GM19467 (cell line): Measurements from ENCODE around the gene PAPPA2.
"Not testable (repeated sequence)": the region's sequence is repeated elsewhere in the genome, so short reads cannot be mapped to it uniquely, and the experiment has no call there.

ENCODE experiments used
- ATAC-seq: cut with Tn5 transposase; IDR thresholded peaks from one replicate; pipeline ENCODE4 v1.9.1; 2021; ENCODE audit warnings: mild to moderate bottlenecking, moderate library complexity; ENCODE audit not compliant: unreplicated experiment

The PAPPA2 gene

DNA sequence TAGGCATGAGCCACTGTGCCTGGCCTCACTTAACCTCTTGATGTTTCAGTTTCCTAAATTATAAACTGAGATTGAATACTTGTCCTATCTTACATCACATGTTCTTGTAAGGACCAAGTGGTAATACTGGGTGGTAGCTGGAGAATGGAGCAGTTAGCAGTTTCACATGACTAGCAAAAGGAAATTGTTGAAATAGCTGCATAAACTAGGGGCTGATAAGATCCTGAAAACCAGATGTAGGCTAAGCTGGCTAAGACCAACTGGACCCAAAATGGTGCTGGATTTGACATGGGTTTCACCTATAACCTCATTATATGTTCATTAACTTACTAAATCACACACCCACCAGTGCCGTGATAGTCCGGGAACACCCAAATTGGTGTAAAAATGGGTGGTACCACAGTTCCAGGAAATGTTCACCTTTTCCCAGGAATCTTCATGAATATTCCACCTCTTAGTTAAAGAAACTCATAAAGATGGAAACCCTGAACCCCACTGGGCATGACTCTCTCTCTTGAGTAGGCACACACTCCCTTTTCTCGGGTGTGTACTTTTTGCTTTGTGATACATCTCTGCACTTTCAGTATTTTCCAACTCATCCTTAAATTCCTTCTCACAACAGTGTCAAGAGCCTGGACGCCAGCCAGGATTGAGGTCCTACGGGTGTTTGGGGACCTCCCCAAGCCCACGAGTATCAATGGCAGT lies at the start of gene PAPPA2:
TSS of gene PAPPA2 (plus strand) at position 502 of the 705 bp plus-strand sequence. CDS start 93,148 bp downstream, outside the sequence.
- no peak for ATAC-seq

DNA sequence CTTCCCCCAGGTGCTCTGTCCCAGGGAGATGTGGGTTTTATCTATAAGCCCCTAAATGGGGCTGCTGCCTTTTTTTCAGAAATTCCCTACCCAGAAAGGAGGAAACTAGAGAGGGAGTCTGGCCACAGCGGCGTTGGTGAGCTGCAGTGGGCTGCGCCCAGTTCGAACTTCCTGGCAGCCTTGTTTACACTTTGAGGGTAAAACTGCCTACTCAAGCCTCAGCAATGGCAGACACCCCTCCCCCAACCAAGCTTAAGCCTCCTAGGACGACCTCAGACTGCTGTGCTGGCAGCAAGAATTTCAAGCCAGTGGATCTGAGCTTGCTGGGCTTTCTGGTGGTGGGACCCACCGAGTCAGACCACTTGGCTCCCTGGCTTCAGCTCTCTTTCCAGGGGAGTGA lies 46.2 kb upstream of the PAPPA2 start:
- ATAC-seq = no peak

GRCh38 chr1:176419608-176420007 lies 43.4 kb upstream of the PAPPA2 start:
- not testable (repeated sequence) for ATAC-seq

GRCh38 chr1:176434234-176434633 lies 28.7 kb upstream of the PAPPA2 start:
- ATAC-seq = no peak

GRCh38 chr1:176436251-176436650 lies 26.7 kb upstream of the PAPPA2 start:
- ATAC-seq = no peak

GRCh38 chr1:176440176-176440575 lies 22.8 kb upstream of the PAPPA2 start:
- no peak for ATAC-seq

- no peak for ATAC-seq
Observed at GRCh38 chr1:176444286-176444685, 18.7 kb upstream of the PAPPA2 start.

DNA sequence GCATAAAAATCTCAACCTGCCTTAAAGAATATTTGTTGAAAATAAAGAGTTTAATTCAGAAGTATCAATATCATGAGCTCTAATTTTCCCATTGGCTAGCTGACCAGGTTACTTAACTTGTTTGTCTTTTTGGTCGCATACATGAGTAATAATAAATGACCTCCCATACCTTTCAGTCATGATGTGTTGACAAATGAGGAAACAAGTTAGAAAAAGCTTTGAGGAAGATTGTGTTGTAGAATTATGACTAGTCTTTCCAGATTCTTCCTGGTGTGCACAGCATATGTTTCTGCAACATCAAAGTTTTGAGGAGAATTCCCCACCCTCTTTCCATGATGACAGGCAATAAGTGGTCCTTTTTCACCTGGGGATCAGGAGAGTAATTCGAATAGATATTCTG lies 17.6 kb upstream of the PAPPA2 start:
- ATAC-seq = no peak

GRCh38 chr1:176448340-176448739 lies 14.6 kb upstream of the PAPPA2 start:
- no peak for ATAC-seq

DNA sequence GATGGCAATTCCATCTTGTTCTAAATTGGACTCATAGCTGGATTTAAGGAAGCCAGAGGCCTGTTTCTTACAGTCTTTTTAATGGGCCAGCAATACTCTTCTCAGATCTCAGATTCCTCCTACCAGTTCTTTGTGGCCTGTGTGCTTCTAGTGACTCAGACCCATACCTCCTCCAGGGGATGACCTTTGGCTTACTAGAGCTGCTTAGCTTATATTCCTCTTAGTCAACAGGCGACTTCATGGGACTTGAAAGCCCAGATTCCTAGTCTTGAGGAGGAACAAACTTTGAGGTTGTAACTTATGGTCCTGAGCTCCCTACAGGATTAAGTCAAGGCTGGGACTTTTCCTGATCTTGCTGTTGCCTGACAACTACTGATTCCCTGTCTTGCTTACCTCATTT lies 12.4 kb upstream of the PAPPA2 start:
- no peak for ATAC-seq

GRCh38 chr1:176451741-176452140 lies 11.2 kb upstream of the PAPPA2 start:
- ATAC-seq = not testable (repeated sequence)

GRCh38 chr1:176456795-176457194 lies 6.2 kb upstream of the PAPPA2 start:
- no peak for ATAC-seq

- ATAC-seq = no peak
Observed at GRCh38 chr1:176460544-176461336, 2.2 kb upstream of the PAPPA2 start.

DNA sequence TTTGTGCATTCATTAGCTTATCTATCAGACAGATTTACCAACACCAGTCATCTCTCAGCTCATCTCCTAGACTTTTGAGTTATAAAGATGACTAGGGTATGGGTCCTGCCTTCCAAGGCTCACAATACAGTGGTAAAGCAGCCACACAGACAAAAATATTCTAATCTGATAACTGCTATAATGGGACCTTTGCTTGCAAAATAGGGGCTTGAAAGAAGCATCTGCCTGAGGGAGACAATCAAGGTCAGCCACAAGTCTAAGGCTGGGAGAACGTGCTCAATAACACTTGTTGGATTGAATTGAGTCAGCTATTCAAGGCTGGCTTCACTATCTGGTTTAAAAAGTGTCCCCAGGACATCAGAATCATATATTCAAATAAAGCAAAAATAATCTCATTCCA lies 1.4 kb upstream of the PAPPA2 start:
- no peak for ATAC-seq

DNA sequence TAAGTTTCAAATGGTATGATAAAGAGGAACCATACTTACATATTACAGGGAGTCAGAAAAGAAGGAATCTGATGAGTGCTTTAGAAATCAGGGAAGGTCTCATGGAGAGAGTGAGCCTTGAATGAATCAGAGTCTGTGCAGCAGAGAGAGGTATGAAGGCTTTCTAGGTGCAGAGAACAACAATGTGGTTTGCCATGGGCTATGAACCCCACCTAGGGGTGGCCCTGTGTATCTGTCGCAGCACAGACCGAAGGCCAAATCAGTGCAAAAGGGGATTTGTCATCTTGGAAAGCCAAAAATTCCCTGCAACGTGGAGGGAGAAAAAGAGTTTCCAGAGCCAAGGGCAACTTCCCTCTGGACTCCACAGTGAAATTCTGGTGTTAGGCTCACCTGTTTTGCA lies 3.5 kb downstream of the PAPPA2 start:
- ATAC-seq = no peak

GRCh38 chr1:176469450-176470010 lies 6.6 kb downstream of the PAPPA2 start:
- no peak for ATAC-seq

- no peak for ATAC-seq
Observed at GRCh38 chr1:176471338-176472121, 8.6 kb downstream of the PAPPA2 start.

- no peak for ATAC-seq
Observed at GRCh38 chr1:176479971-176480370, 17.0 kb downstream of the PAPPA2 start.

DNA sequence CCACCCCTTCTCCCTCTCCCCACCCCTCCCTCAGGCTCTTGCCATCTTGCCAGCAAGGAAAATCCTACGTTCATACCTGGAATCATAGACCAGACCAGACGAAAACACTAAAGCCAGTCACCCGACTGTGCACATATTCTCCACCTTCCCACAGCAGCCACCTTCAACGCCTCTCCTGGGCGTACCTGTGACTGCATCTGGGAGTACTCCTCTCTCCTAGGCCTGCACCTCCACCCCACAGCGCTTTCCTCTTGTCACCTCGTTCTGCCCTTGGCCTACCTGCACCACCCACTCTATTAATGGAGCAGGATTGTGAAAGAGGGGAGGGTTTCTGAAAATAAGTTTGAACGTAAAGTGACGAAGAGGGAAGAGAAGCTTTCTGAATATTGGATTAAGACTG lies 17.8 kb downstream of the PAPPA2 start:
- no peak for ATAC-seq

GRCh38 chr1:176485083-176485482 lies 22.1 kb downstream of the PAPPA2 start:
- ATAC-seq = no peak

DNA sequence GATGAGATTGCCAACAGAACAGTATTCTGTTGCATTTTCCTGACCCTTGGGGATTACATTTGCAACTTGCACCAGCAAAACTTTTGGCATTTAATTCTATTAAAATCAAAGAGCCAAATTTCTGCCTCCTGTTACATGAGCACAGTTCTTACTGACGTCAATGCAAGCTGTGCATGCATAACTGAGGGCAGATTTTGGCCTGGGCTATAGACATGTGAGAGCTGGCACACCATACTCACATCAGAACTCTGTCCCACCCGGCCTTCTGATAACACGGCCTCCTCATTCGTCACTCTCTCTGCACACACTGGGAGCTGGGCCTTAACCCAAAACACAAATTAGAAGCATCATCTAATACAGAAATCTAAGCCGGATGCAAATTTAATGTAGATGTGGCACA lies 31.5 kb downstream of the PAPPA2 start:
- ATAC-seq = no peak
